HG02970 (cell line): ENCODE results near the gene IFT81.
"Not testable (repeated sequence)": the region's sequence is repeated elsewhere in the genome, so short reads cannot be mapped to it uniquely, and the experiment has no call there.

Experiments used
- ATAC-seq: cut with Tn5 transposase; IDR thresholded peaks from one replicate; pipeline ENCODE4 v1.9.1; 2021; ENCODE audit warnings: mild to moderate bottlenecking, moderate library complexity, moderate number of reproducible peaks; ENCODE audit not compliant: unreplicated experiment, low FRiP score

The IFT81 gene

GRCh38 chr12:110235383-110235782 is 111.2 kb downstream of the IFT81 start:
- no peak for ATAC-seq

- no peak for ATAC-seq
These were observed 119.1 kb downstream of the IFT81 start for GRCh38 chr12:110243227-110243626.

- ATAC-seq: no peak
These were observed 120.2 kb downstream of the IFT81 start for GRCh38 chr12:110244372-110244771.

- no peak for ATAC-seq
These were observed 120.7 kb downstream of the IFT81 start for GRCh38 chr12:110244829-110245228.

GRCh38 chr12:110245369-110245772 is 121.2 kb downstream of the IFT81 start:
- no peak for ATAC-seq

- no peak for ATAC-seq
These were observed 122.6 kb downstream of the IFT81 start for GRCh38 chr12:110246636-110247339.

GRCh38 chr12:110247340-110248095 is 123.4 kb downstream of the IFT81 start:
- no peak for ATAC-seq

- ATAC-seq: no peak
These were observed 123.9 kb downstream of the IFT81 start for GRCh38 chr12:110248096-110248447.

- no peak for ATAC-seq
These were observed 124.9 kb downstream of the IFT81 start for GRCh38 chr12:110249105-110249504.

GRCh38 chr12:110249716-110250225 is 125.6 kb downstream of the IFT81 start:
- no peak for ATAC-seq

- ATAC-seq: no peak
These were observed 127.2 kb downstream of the IFT81 start for GRCh38 chr12:110251381-110251780.

- no peak for ATAC-seq
These were observed 128.6 kb downstream of the IFT81 start for GRCh38 chr12:110252716-110253115.

- ATAC-seq: no peak
These were observed 129.0 kb downstream of the IFT81 start for GRCh38 chr12:110253176-110253575.

- ATAC-seq: no peak
These were observed 130.9 kb downstream of the IFT81 start for GRCh38 chr12:110254971-110255540.

GRCh38 chr12:110255890-110256456 is 131.8 kb downstream of the IFT81 start:
- not testable (repeated sequence) for ATAC-seq

GRCh38 chr12:110256780-110257431 is 132.7 kb downstream of the IFT81 start:
- ATAC-seq: no peak

GRCh38 chr12:110258466-110258865 is 134.3 kb downstream of the IFT81 start:
- ATAC-seq: no peak

GRCh38 chr12:110262442-110263388 is 138.6 kb downstream of the IFT81 start:
- no peak for ATAC-seq

GRCh38 chr12:110266381-110266960 is 142.3 kb downstream of the IFT81 start:
- no peak for ATAC-seq
